GM12891 (cell line): ENCODE measurements around the gene ASF1A.

Source experiments
- POLR2A ChIP-seq: IDR thresholded peaks from 2 replicates; pipeline ENCODE4 v1.6.1; 2011; ENCODE audit warnings: low read depth, low read length, control low read depth
- POLR2AphosphoS5 ChIP-seq: IDR thresholded peaks from 2 replicates; pipeline ENCODE4 v1.6.1; 2011; ENCODE audit warnings: low read depth, low read length, control low read depth
- POU2F2 ChIP-seq: IDR thresholded peaks from 2 replicates; pipeline ENCODE4 v1.6.1; 2011; ENCODE audit warnings: low read depth, mild to moderate bottlenecking, control low read depth, low read length, moderate library complexity
- SPI1 ChIP-seq: IDR thresholded peaks from 2 replicates; pipeline ENCODE4 v1.6.1; 2011; ENCODE audit warnings: low read depth, low read length, control low read depth
- TAF1 ChIP-seq: IDR thresholded peaks from 2 replicates; pipeline ENCODE4 v1.6.1; 2011; ENCODE audit warnings: low read depth, low read length, control low read depth

DNA sequence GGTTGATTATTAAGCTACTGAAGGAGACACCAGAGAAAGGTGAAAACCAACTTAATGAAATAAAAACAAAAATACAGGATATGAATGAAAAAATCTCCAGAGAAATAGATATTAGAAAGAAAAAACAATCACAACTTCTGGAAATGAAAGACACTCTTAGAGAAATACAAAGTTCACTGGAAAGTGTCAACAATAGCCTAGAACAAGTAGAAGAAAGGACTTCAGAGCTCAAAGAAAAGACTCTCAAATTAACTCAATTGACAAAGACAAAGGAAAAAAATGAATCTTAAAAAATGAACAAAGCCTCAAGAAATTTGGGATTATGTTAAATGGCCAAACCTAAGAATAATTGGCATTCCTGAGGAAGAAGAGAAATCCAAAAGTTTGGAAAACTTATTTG, 51.3 kb downstream of the ASF1A start:
- TF ChIP-seq POU2F2 (no peak), POLR2AphosphoS5 (no peak), POLR2A (no peak), TAF1 (no peak), SPI1 (no peak)
